ENCODE data around the gene LUZP2. TPM values are rescaled to one million over a fixed set of nuclear protein-coding genes. Genes with fewer than 3 reads are reported as not detected.
"Not testable (repeated sequence)": the region's sequence is repeated elsewhere in the genome, so short reads cannot be mapped to it uniquely, and the experiment has no call there.

Gene LUZP2
- total and polyA plus RNA-seq, 10 donors, result 0.03 to 2.9 (median 0.40) TPM; not detected in 3

- TF ChIP-seq CTCF (IDR thresholded peaks at IDR 0.05 in 8 of 11, conservative IDR thresholded peaks at IDR 0.05 in 3 of 11) (no peak), POLR2A (IDR thresholded peaks at IDR 0.05) (no peak), POLR2AphosphoS5 (IDR thresholded peaks at IDR 0.05) (no peak)
- no peak for DNase-seq
- no peaks in the 10 kb centered on the region for H3K4me1 ChIP-seq
- 81 to 97% (median 87%) methylated on average over 1 of the region's 1 CpG for WGBS, 5 donors
- no peaks in the 10 kb centered on the region for H3K27me3 ChIP-seq (replicated peaks in 1 of 7)
- no peaks in the 10 kb centered on the region for H3K36me3 ChIP-seq
- H3K9me3 ChIP-seq, result peaks cover 0 to 5% (median 0%) of the 10 kb centered on the region in 8 donors
- no peak overlapping the region for H3K27ac ChIP-seq
- intact Hi-C loops (cut with DNase I; ENCODE audit: low total_unique reads), result no loop called here
- no peak overlapping the region for H3K4me3 ChIP-seq
These were observed 393.6 kb downstream of the LUZP2 start for GRCh38 chr11:24890426-24890825.

DNA sequence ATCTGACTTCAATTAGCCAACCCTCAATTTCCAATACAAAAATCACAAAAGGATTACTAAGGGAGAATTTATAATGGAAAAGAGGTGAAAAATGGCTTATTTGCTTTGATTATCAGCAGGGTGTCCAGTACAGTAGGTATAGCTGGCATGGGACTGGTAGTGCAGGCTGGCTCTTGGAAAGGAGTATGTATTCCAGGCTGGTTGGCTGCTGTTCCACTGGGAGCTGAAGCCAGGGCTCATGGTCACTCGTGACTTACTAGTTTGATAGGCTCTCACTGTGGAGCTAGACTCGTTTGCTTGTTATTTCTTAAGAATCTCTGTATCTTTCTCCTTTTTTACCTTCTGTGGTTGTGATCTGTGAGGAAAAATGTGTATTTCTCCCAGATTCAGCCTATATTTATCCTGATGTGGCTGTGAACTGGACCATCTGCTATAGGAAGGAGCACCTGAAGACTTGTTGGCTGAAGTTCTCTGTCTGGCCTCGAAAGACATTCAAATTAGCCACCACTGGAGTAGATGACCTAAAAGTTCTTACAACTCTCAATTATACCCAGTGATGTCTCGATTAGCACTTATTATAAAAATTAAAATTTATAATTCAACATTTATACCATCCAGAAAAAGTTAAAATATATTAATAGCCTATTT is 395.1 kb downstream of the LUZP2 start:
- intact Hi-C loops (cut with DNase I; ENCODE audit: low total_unique reads), result not testable (repeated sequence)

GRCh38 chr11:24896118-24896835 is 399.4 kb downstream of the LUZP2 start:
- DNase-seq, result no peak

More for the DNA sequence above, 395.1 kb downstream of the LUZP2 start:
- not testable (repeated sequence) for DNase-seq; H3K27ac ChIP-seq; H3K36me3 ChIP-seq; H3K4me3 ChIP-seq; H3K27me3 ChIP-seq (replicated peaks in 1 of 7); H3K4me1 ChIP-seq
- 62 to 87% (median 72%) methylated on average over 4 of the region's 4 CpGs for WGBS, 5 donors
- peaks cover 0 to 17% (median 9%) of the 10 kb centered on the region in 8 donors for H3K9me3 ChIP-seq

GRCh38 chr11:24900514-24900913 is 403.7 kb downstream of the LUZP2 start:
- Histone ChIP-seq H3K27ac (no peak overlapping the region), H3K36me3 (no peaks in the 10 kb centered on the region), H3K4me1 (no peaks in the 10 kb centered on the region), H3K4me3 (no peak overlapping the region), H3K9me3 (peaks cover 0 to 22% (median 9%) of the 10 kb centered on the region in 8 donors), H3K27me3 (replicated peaks in 1 of 7) (no peaks in the 10 kb centered on the region)
- 27 to 38% (median 33%) methylated on average over 3 of the region's 3 CpGs for WGBS, 5 donors
- DNase-seq, result no peak
- TF ChIP-seq CTCF (IDR thresholded peaks at IDR 0.05 in 8 of 11, conservative IDR thresholded peaks at IDR 0.05 in 3 of 11) (no peak), POLR2AphosphoS5 (IDR thresholded peaks at IDR 0.05) (no peak), POLR2A (IDR thresholded peaks at IDR 0.05) (no peak)
- intact Hi-C loops (cut with DNase I; ENCODE audit: low total_unique reads), result no loop called here

More at GRCh38 chr11:24896118-24896835, 399.4 kb downstream of the LUZP2 start:
- 85 to 93% (median 88%) methylated on average over 20 to 32 of the region's 32 CpGs for WGBS, 5 donors
- Histone ChIP-seq H3K9me3 (peaks cover 0 to 24% (median 9%) of the 10 kb centered on the region in 8 donors), H3K27ac (no peak overlapping the region), H3K27me3 (replicated peaks in 1 of 7) (no peaks in the 10 kb centered on the region), H3K4me1 (no peaks in the 10 kb centered on the region), H3K36me3 (no peaks in the 10 kb centered on the region), H3K4me3 (no peak overlapping the region)
- intact Hi-C loops (cut with DNase I; ENCODE audit: low total_unique reads), result no loop called here
- TF ChIP-seq POLR2A (IDR thresholded peaks at IDR 0.05) (no peak), POLR2AphosphoS5 (IDR thresholded peaks at IDR 0.05) (no peak), CTCF (IDR thresholded peaks at IDR 0.05 in 8 of 11, conservative IDR thresholded peaks at IDR 0.05 in 3 of 11) (no peak)
